Left ventricle myocardium inferior (tissue), 1 donor: ENCODE measurements around the gene VSTM2B. TPM values are rescaled to one million over a fixed set of nuclear protein-coding genes. Genes with fewer than 3 reads are reported as not detected.

Experiments
- DNase-seq: peaks from one replicate; pipeline ENCODE4 v3.0.0-alpha.2; 2020
- H3K27ac ChIP-seq: fragments of 200-600 bp; replicated peaks from 2 replicates; pipeline ENCODE4 v1.8.0; 2021
- H3K27me3 ChIP-seq: fragments of 200-600 bp; 2 replicates; pipeline ENCODE4 v1.8.0; 2021; ENCODE audit warnings: low read depth
- H3K36me3 ChIP-seq: fragments of 200-600 bp; 2 replicates; pipeline ENCODE4 v1.8.0; 2021
- H3K4me1 ChIP-seq: fragments of 200-600 bp; 2 replicates; pipeline ENCODE4 v1.8.0; 2021
- H3K4me3 ChIP-seq: fragments of 200-600 bp; 2 replicates; pipeline ENCODE4 v1.8.0; 2021; ENCODE audit warnings: mild to moderate bottlenecking, moderate library complexity
- H3K9me3 ChIP-seq: fragments of 200-600 bp; replicated peaks from 2 replicates; pipeline ENCODE4 v1.8.0; 2021
- CTCF ChIP-seq: fragments of 200-600 bp; IDR thresholded peaks from 2 replicates; pipeline ENCODE4 v1.8.0; 2021; ENCODE audit warnings: antibody characterized with exemption, mild to moderate bottlenecking, borderline replicate concordance
- intact Hi-C: fragments of 100-400 bp; cut with micrococcal nuclease; formaldehyde crosslinking; loops from one replicate; pipeline ENCODE4 v1.11.0; 2022
- total RNA-seq: library from RNA; stranded (reverse); fragmentation: NEBNext Ultra II Directional; extraction: Animal tissue kit (Norgen Biotek cat#: 25700); gene quantifications from one replicate; pipeline ENCODE4 v1.2.1, GENCODE V29; 2021
- donor health status: DM: no; HTN: yes; CAD: no; lungs with severe emphysema.

The VSTM2B gene
- total RNA-seq, 1 donor from 2014 or later = not detected

- intact Hi-C loops = no loop called here
- Histone ChIP-seq H3K27me3 (peaks cover 83% of the 10 kb centered on the region), H3K36me3 (no peaks in the 10 kb centered on the region), H3K4me1 (no peaks in the 10 kb centered on the region), H3K27ac (no peak overlapping the region), H3K4me3 (no peak overlapping the region), H3K9me3 (no peaks in the 10 kb centered on the region)
- no peak for TF ChIP-seq CTCF
- DNase-seq = no peak
Measured at GRCh38 chr19:29538146-29538545, 12.4 kb downstream of the VSTM2B start.

- intact Hi-C loops = no loop called here
- Histone ChIP-seq H3K4me1 (no peaks in the 10 kb centered on the region), H3K9me3 (no peaks in the 10 kb centered on the region), H3K27ac (no peak overlapping the region), H3K36me3 (no peaks in the 10 kb centered on the region), H3K27me3 (peaks cover 78% of the 10 kb centered on the region), H3K4me3 (no peak overlapping the region)
- no peak for DNase-seq
- TF ChIP-seq CTCF = no peak
Measured at GRCh38 chr19:29538651-29539050, 12.9 kb downstream of the VSTM2B start.

GRCh38 chr19:29539131-29539530 lies 13.3 kb downstream of the VSTM2B start:
- intact Hi-C loops = no loop called here
- no peak for DNase-seq

GRCh38 chr19:29539670-29540069 lies 13.9 kb downstream of the VSTM2B start:
- DNase-seq = no peak
- Histone ChIP-seq H3K4me3 (no peak overlapping the region), H3K9me3 (no peaks in the 10 kb centered on the region), H3K4me1 (no peaks in the 10 kb centered on the region), H3K36me3 (no peaks in the 10 kb centered on the region), H3K27ac (no peak overlapping the region), H3K27me3 (peaks cover 71% of the 10 kb centered on the region)
- TF ChIP-seq CTCF = no peak
- intact Hi-C loops = no loop called here

More at GRCh38 chr19:29539131-29539530, 13.3 kb downstream of the VSTM2B start:
- H3K9me3 ChIP-seq = no peaks in the 10 kb centered on the region
- no peaks in the 10 kb centered on the region for H3K4me1 ChIP-seq
- H3K27ac ChIP-seq = no peak overlapping the region
- no peaks in the 10 kb centered on the region for H3K36me3 ChIP-seq
- TF ChIP-seq CTCF = no peak
- H3K4me3 ChIP-seq = no peak overlapping the region
- H3K27me3 ChIP-seq = peaks cover 73% of the 10 kb centered on the region

GRCh38 chr19:29540114-29540513 lies 14.3 kb downstream of the VSTM2B start:
- intact Hi-C loops = no loop called here
- Histone ChIP-seq H3K36me3 (no peaks in the 10 kb centered on the region), H3K4me1 (no peaks in the 10 kb centered on the region), H3K27me3 (peaks cover 70% of the 10 kb centered on the region), H3K4me3 (no peak overlapping the region), H3K9me3 (no peaks in the 10 kb centered on the region), H3K27ac (no peak overlapping the region)
- TF ChIP-seq CTCF = no peak
- DNase-seq = no peak
